ENCODE measurements around the gene GDPD5. TPM values are rescaled to one million over a fixed set of nuclear protein-coding genes. Genes with fewer than 3 reads are reported as not detected.

GDPD5 gene
- total and polyA plus RNA-seq, 9 donors: 3.8 to 15.8 (median 8.1) TPM

DNA sequence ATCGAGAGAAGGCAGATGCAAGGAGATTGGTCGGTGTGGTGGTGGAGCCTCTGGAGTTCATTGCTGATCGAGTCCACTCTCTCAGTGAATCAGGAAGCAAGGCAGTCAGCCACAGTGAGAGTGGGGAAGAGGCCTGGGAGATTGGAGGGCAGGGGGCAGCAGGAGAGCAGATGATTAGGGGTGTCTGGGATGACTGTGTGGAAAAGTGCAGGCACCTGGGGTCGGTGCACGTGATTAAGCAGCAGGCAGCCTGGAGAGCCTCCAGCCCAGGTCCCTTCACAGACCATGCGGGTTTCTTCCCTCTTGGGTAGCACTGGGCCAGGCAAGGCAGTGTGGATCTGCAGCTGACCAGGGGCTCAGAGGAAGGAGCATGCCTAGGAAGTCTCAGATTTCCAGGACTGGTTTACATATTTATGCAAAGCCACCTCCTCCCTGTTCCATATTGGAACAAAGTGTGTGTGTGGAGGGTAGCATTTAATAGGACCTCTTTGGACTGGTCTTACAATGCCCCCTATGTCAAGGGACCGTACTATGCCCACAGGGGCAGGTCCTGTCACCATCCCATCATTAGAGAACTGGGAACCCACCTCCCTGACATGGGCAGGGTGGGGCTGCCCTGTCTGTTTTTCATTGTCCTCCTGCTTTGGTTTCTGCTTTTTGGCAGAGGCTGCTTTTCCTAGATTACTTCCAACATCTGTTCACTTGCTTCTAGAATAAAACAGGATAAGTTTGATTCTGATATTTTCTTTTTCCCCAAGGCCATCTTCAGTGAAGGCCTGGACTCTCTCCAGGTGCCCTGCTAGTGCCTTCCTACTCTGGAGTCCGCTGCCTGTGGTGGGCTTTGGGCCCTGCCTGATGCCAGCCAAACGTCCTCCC is 14.0 kb upstream of the GDPD5 start:
- TF ChIP-seq, protein P1, sequence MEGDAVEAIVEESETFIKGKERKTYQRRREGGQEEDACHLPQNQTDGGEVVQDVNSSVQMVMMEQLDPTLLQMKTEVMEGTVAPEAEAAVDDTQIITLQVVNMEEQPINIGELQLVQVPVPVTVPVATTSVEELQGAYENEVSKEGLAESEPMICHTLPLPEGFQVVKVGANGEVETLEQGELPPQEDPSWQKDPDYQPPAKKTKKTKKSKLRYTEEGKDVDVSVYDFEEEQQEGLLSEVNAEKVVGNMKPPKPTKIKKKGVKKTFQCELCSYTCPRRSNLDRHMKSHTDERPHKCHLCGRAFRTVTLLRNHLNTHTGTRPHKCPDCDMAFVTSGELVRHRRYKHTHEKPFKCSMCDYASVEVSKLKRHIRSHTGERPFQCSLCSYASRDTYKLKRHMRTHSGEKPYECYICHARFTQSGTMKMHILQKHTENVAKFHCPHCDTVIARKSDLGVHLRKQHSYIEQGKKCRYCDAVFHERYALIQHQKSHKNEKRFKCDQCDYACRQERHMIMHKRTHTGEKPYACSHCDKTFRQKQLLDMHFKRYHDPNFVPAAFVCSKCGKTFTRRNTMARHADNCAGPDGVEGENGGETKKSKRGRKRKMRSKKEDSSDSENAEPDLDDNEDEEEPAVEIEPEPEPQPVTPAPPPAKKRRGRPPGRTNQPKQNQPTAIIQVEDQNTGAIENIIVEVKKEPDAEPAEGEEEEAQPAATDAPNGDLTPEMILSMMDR (IDR thresholded peaks at IDR 0.05): no peak
- no peak for TF ChIP-seq POLR2A (IDR thresholded peaks at IDR 0.05)
- TF ChIP-seq EP300 (IDR thresholded peaks at IDR 0.05): no peak
- Histone ChIP-seq H3K4me1 (ENCODE audit: insufficient read depth) (peaks cover 16% of the 10 kb centered on the region), H3K9me3 (no peaks in the 10 kb centered on the region), H3K36me3 (no peaks in the 10 kb centered on the region), H3K27me3 (no peaks in the 10 kb centered on the region), H3K27ac (peak overlapping the region; percentile 34 to 37), H3K4me3 (no peak overlapping the region)
- DNase-seq: peak in 2 of 5 donors; percentile 44 to 52
- 13 to 36% (median 15%) methylated on average over 9 of the region's 9 CpGs for WGBS, 3 donors
- intact Hi-C loops (cut with DNase I): loop anchor here in 3 of 4 donors (10.0 kb wide), 3 partner anchors 125 to 275 kb away; partner anchors contain the start of genes MAP6 (in 2 of the 3) and UVRAG (in 1 of the 3)

DNA sequence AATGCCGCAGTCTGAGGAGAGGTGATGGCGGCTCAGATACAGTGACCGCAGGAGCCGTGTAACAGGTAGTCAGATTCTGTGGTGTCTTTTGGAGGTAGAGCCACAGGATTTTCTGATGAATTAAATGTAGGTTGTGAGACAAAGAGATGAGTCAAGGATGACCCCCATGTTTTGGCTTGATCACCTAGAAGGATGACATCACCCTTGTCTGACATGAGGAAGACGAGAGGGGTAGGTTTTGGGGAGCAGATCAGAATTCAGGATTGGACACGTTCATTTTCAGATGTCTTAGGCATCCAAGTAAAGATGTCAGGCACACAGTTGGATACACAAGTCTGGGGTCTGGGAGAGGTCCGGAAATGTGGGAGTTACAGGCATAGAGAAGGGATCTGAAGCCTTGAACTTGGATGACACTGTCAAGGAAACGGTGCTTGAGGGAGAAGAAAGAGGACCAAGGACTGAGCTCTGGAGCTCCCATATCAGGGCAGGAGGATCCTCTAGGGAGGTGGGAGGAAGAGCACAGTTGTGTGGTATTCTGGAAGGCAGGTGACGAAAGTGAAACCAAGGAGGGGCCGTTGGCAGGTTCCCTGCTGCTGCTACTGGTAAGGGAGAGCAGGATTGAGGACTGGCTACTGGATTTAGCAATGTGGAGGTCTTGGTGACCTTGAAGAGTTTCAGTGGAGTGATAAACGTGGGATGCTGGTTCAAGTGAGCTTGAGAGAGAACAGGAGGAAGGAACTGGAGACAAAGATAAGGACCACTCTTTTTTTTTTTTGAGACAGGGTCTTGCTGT is 12.6 kb upstream of the GDPD5 start:
- WGBS, 3 donors: 52 to 62% (median 58%) methylated on average over 11 of the region's 11 CpGs

DNA sequence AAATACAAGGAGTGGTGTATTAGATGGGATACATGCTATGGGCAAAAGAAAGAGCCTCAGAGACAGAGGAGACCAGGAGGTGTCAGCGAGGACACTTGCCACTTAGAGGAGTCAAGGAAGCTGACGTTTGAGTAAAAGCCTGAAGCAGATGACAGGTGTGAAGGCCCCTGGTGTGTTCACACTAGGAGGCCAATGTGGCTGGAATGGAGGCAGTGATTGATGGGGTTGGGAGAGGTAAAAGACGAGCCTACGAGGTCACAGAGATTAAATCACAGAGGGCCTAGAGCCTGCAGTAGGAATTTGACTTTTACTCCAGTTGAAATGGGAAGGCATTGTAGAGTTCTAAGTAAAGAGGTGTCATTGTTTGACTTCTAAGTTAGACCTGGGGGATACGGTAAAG is 12.0 kb upstream of the GDPD5 start:
- H3K4me3 ChIP-seq: no peak overlapping the region
- WGBS, 3 donors: 90 to 92% (median 91%) methylated on average over 5 of the region's 5 CpGs
- H3K27me3 ChIP-seq: no peaks in the 10 kb centered on the region
- no peak for TF ChIP-seq POLR2A (IDR thresholded peaks at IDR 0.05)
- no peak for TF ChIP-seq EP300 (IDR thresholded peaks at IDR 0.05)
- TF ChIP-seq, protein P1 (IDR thresholded peaks at IDR 0.05): no peak
- no peak for DNase-seq
- no peaks in the 10 kb centered on the region for H3K9me3 ChIP-seq
- H3K36me3 ChIP-seq: no peaks in the 10 kb centered on the region
- peaks cover 19% of the 10 kb centered on the region for H3K4me1 ChIP-seq (ENCODE audit: insufficient read depth)
- intact Hi-C loops (cut with DNase I): no loop called here
- H3K27ac ChIP-seq: no peak overlapping the region

More for the DNA sequence above, 12.6 kb upstream of the GDPD5 start:
- Histone ChIP-seq H3K9me3 (no peaks in the 10 kb centered on the region), H3K27me3 (no peaks in the 10 kb centered on the region), H3K4me3 (no peak overlapping the region), H3K27ac (no peak overlapping the region), H3K4me1 (ENCODE audit: insufficient read depth) (peaks cover 19% of the 10 kb centered on the region), H3K36me3 (no peaks in the 10 kb centered on the region)
- intact Hi-C loops (cut with DNase I): no loop called here
- TF ChIP-seq POLR2A (IDR thresholded peaks at IDR 0.05): no peak
- TF ChIP-seq EP300 (IDR thresholded peaks at IDR 0.05): no peak
- TF ChIP-seq, protein P1 (IDR thresholded peaks at IDR 0.05): no peak
- peak in 1 of 5 donors; percentile 57 for DNase-seq

DNA sequence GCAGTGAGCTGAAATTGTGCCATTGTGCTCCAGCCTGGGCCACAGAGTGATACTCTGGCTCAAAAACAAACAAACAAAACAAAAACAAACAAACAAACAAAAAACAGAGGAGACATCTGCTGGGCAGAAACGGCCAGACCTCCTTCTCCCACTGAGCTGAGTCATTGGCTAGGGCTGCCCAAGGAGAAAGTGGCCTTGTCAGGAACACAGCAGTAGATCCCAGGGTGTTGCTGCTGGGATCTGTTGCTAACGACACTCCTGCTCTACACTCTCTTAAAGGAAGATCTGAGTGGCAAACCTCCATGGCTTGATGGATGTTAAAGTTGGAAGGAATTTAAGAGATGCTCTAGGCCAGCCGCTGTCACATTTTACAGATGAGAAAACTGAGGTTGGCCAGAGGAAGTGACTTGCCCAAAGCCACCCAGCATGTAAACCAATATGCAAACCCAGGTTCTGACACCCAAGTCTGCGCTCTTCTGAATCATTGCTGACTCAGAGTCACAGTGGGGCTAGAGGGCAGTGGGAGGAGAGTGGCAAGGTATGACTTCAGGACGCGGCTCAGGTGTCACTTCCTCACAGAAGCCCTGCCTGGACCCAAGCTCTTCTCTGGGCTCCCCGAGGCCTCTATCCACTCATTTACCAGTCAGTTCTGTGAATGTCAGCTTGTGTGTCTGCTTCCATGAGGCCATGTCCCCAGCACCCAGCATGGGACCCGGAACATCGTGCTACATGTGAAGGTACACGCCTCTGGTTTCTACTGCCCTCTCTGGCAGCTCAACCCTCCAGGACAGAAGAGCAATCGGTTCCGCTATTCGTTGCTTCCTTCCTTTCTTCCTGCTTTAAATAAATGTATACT is 11.3 kb upstream of the GDPD5 start:
- Histone ChIP-seq H3K4me3 (no peak overlapping the region), H3K27ac (no peak overlapping the region), H3K36me3 (no peaks in the 10 kb centered on the region), H3K9me3 (no peaks in the 10 kb centered on the region), H3K27me3 (no peaks in the 10 kb centered on the region), H3K4me1 (ENCODE audit: insufficient read depth) (peaks cover 21% of the 10 kb centered on the region)
- WGBS, 3 donors: 88% methylated on average over 13 of the region's 13 CpGs
- TF ChIP-seq EP300 (IDR thresholded peaks at IDR 0.05): no peak
- TF ChIP-seq POLR2A (IDR thresholded peaks at IDR 0.05): no peak
- TF ChIP-seq, protein P1 (IDR thresholded peaks at IDR 0.05): no peak
- intact Hi-C loops (cut with DNase I): no loop called here
- DNase-seq: no peak

Measured in ovary (tissue), 9 donors.